Hepatocyte (in vitro differentiated cells): Measurements from ENCODE around the gene IREB2. TPM values are rescaled to one million over a fixed set of nuclear protein-coding genes. Genes with fewer than 3 reads are reported as not detected.

ENCODE experiments used
- DNase-seq: peaks from one replicate; pipeline ENCODE4 v3.0.0-alpha.2; 2016; ENCODE audit warnings: low spot score
- H2AFZ ChIP-seq: fragments of 200-600 bp; sonication (generic); 2 replicates; pipeline ENCODE4 v1.6.0; 2016; ENCODE audit warnings: antibody characterized with exemption, mild to moderate bottlenecking
- H3K27ac ChIP-seq: fragments of 200-600 bp; sonication (generic); 2 replicates; pipeline ENCODE4 v1.5.1; 2016; ENCODE audit warnings: mild to moderate bottlenecking
- H3K27me3 ChIP-seq: fragments of 200-600 bp; sonication (generic); 2 replicates; pipeline ENCODE4 v1.6.1; 2016
- H3K36me3 ChIP-seq: fragments of 200-600 bp; sonication (generic); replicated peaks from 2 replicates; pipeline ENCODE4 v1.5.1; 2016; ENCODE audit warnings: low read depth; ENCODE audit not compliant: insufficient read depth
- H3K4me1 ChIP-seq: fragments of 200-600 bp; sonication (generic); 2 replicates; pipeline ENCODE4 v1.5.1; 2016; ENCODE audit warnings: mild to moderate bottlenecking, moderate library complexity; ENCODE audit not compliant: insufficient read depth
- H3K4me2 ChIP-seq: fragments of 200-600 bp; sonication (generic); 2 replicates; pipeline ENCODE4 v1.6.0; 2016
- H3K4me3 ChIP-seq: fragments of 200-600 bp; sonication (generic); 2 replicates; pipeline ENCODE4 v1.5.1; 2016; ENCODE audit warnings: mild to moderate bottlenecking
- H3K79me2 ChIP-seq: fragments of 200-600 bp; sonication (generic); 2 replicates; pipeline ENCODE4 v1.6.0; 2017; ENCODE audit warnings: mild to moderate bottlenecking
- H3K9me2 ChIP-seq: fragments of 200-600 bp; sonication (generic); replicated peaks from 2 replicates; pipeline ENCODE4 v1.6.0; 2017; ENCODE audit warnings: mild to moderate bottlenecking; ENCODE audit not compliant: insufficient read depth
- H3K9me3 ChIP-seq: fragments of 200-600 bp; sonication (generic); 2 replicates; pipeline ENCODE4 v1.5.1; 2016; ENCODE audit warnings: low read depth, mild to moderate bottlenecking
- H4K20me1 ChIP-seq: fragments of 200-600 bp; sonication (generic); 2 replicates; pipeline ENCODE4 v1.6.0; 2016; ENCODE audit warnings: mild to moderate bottlenecking; ENCODE audit not compliant: insufficient read depth, poor library complexity, severe bottlenecking
- EZH2 ChIP-seq: fragments of 200-600 bp; sonication (generic); IDR thresholded peaks from 2 replicates; pipeline ENCODE4 v1.6.1; 2016; ENCODE audit warnings: antibody characterized with exemption, mild to moderate bottlenecking, borderline replicate concordance
- EZH2phosphoT487 ChIP-seq: fragments of 200-600 bp; sonication (generic); IDR thresholded peaks from one replicate; pipeline ENCODE4 v1.6.1; 2018; ENCODE audit warnings: antibody characterized with exemption, mild to moderate bottlenecking, low read depth, moderate library complexity; ENCODE audit not compliant: unreplicated experiment, severe bottlenecking
- WGBS: methylation state at CpG from one replicate; pipeline ENCODE4 v1.1.6; 2016; ENCODE audit warnings: low lambda C conversion rate; ENCODE audit errors: missing lambda C conversion rate; 5-methylcytosine and 5-hydroxymethylcytosine counted together
- polyA plus RNA-seq: library from polyadenylated mRNA; unstranded; fragments of >200 nt; fragmentation: Nextera tagmentation; extraction: Ambion mirVana; gene quantifications from 2 replicates; pipeline ENCODE4 v1.2.1, GENCODE V29; 2016
- total RNA-seq: library from RNA; depleted of rRNA; stranded (reverse); fragments of >200 nt; gene quantifications from 2 replicates; pipeline ENCODE4 v1.2.3, GENCODE V29; 2014
- TF ChIP-seq, protein P1 (sequence below): fragments of 200-600 bp; sonication (generic); IDR thresholded peaks from 2 replicates; pipeline ENCODE4 v1.5.1; 2016; ENCODE audit warnings: antibody characterized with exemption, mild to moderate bottlenecking; ENCODE audit not compliant: poor library complexity

The IREB2 gene
- total and polyA plus RNA-seq, 2 experiments from 2014 or later: 20.4 to 54.0 TPM

DNA sequence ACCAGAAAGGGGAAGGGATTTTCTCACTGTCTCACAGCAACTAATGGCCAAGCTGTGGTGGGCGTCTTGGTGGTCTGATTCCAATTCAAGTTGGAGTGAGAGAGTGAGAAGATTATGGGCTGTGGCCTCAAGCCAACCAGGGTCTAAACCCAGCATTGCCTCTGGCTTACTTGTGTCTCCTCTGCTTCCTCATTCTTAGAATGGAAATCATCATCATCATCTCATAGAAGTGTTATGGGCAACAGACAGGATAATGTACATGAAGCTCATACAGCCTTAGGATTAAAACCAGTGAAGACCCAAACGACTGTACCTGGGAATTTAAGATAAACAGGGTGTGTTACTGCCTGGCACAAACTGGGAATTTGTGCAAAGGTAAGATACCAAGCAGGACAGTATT lies 29.1 kb upstream of the IREB2 start:
- no peak for TF ChIP-seq EZH2phosphoT487
- no peak for TF ChIP-seq EZH2
- TF ChIP-seq, protein P1, sequence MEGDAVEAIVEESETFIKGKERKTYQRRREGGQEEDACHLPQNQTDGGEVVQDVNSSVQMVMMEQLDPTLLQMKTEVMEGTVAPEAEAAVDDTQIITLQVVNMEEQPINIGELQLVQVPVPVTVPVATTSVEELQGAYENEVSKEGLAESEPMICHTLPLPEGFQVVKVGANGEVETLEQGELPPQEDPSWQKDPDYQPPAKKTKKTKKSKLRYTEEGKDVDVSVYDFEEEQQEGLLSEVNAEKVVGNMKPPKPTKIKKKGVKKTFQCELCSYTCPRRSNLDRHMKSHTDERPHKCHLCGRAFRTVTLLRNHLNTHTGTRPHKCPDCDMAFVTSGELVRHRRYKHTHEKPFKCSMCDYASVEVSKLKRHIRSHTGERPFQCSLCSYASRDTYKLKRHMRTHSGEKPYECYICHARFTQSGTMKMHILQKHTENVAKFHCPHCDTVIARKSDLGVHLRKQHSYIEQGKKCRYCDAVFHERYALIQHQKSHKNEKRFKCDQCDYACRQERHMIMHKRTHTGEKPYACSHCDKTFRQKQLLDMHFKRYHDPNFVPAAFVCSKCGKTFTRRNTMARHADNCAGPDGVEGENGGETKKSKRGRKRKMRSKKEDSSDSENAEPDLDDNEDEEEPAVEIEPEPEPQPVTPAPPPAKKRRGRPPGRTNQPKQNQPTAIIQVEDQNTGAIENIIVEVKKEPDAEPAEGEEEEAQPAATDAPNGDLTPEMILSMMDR: no peak
- Histone ChIP-seq H3K36me3 (no peaks in the 10 kb centered on the region), H3K9me2 (no peaks in the 10 kb centered on the region), H3K4me1 (peaks cover 8% of the 10 kb centered on the region), H3K27ac (peak overlapping the region; percentile 63), H3K79me2 (no peaks in the 10 kb centered on the region), H3K4me3 (no peak overlapping the region), H3K4me2 (no peak overlapping the region), H2AFZ (no peak overlapping the region), H3K9me3 (no peaks in the 10 kb centered on the region), H3K27me3 (no peaks in the 10 kb centered on the region), H4K20me1 (no peaks in the 10 kb centered on the region)
- DNase-seq: no peak
- 43% methylated on average over 2 of the region's 2 CpGs for WGBS

DNA sequence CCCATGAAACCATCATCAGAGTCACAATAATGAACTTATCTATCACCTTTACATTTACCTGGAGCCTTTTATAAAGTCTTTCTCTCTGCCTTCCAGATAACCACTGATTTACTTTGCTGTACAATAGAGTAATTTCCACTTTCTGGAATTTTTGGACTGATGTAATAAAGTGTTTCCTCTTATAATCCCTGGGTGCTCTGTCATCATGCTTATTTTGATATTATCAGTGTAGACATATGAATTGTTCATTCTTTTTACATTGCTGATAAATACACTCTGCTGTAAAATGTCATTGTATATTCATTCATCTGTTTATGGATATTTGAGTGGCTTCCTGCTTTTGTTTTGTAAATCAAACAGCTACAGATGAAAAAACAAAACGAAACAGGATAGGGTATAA lies 27.0 kb upstream of the IREB2 start:
- no peaks in the 10 kb centered on the region for H3K36me3 ChIP-seq
- no peak overlapping the region for H3K27ac ChIP-seq
- H4K20me1 ChIP-seq: no peaks in the 10 kb centered on the region
- H3K9me3 ChIP-seq: no peaks in the 10 kb centered on the region
- no peak overlapping the region for H3K4me3 ChIP-seq
- H2AFZ ChIP-seq: no peak overlapping the region
- TF ChIP-seq EZH2phosphoT487 (no peak), EZH2 (no peak)
- TF ChIP-seq, protein P1: no peak
- WGBS: 43% methylated on average over 1 of the region's 1 CpG
- H3K9me2 ChIP-seq: no peaks in the 10 kb centered on the region
- peaks cover 8% of the 10 kb centered on the region for H3K4me1 ChIP-seq
- H3K27me3 ChIP-seq: no peaks in the 10 kb centered on the region
- H3K4me2 ChIP-seq: no peak overlapping the region
- no peak for DNase-seq
- no peaks in the 10 kb centered on the region for H3K79me2 ChIP-seq

DNA sequence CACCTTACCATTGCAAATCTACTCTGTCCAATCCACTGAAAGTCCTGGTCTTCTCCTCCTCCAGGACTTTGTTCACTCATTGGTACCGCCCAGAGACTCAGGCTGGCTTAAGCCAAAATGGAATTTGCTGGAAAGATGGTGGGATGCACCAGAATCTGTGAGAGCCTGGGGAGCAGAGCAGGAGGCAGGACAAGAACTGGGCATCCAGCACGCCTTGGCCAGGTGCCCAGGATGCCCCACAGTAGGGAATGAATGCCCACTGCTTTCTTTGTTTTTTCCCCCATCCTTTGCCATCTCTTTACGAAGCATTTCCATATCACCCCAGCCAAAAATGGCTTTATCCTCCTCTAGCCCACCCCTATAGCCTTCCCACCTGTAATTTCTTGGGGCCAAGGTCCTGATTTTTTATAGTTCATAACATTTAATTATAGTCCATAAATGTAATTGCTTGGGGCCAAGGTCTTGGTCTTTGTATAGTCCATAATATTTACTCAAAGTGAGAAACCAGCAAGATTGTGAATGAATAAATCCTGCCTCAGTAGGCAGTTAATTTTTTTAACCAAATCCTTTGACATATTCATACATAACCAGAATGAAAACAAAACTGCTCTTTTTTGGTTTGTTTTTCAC lies 23.3 kb upstream of the IREB2 start:
- H2AFZ ChIP-seq: no peak overlapping the region
- no peaks in the 10 kb centered on the region for H4K20me1 ChIP-seq
- H3K4me2 ChIP-seq: no peak overlapping the region
- H3K9me3 ChIP-seq: no peaks in the 10 kb centered on the region
- 86% methylated on average over 3 of the region's 3 CpGs for WGBS
- peaks cover 13% of the 10 kb centered on the region for H3K4me1 ChIP-seq
- no peaks in the 10 kb centered on the region for H3K36me3 ChIP-seq
- H3K79me2 ChIP-seq: no peaks in the 10 kb centered on the region
- TF ChIP-seq, protein P1: no peak
- TF ChIP-seq EZH2: no peak
- no peak for TF ChIP-seq EZH2phosphoT487
- no peak for DNase-seq
- H3K27ac ChIP-seq: peak overlapping the region; percentile 0
- no peaks in the 10 kb centered on the region for H3K27me3 ChIP-seq
- H3K4me3 ChIP-seq: no peak overlapping the region
- no peaks in the 10 kb centered on the region for H3K9me2 ChIP-seq

DNA sequence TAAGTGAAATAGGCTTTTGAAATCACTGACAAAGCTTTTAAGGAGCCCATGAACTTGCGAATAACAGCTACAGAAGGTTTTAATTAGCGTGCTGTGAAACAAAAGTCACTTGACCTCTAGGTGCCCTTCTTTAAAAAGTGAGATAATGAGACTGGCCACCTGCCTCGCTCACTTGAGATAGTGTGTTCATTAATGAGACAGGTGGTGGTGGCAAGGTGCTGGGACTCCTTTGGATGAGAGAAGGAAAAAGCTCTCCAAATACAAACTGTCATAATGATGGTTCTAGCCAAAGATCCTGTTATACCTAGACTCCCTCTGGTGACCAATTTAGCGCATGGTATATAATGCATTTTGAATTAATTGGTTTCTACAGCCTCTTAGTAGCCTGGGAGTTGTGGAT lies 22.7 kb upstream of the IREB2 start:
- Histone ChIP-seq H3K79me2 (no peaks in the 10 kb centered on the region), H3K27ac (no peak overlapping the region), H3K4me2 (no peak overlapping the region), H3K4me3 (no peak overlapping the region), H3K9me2 (no peaks in the 10 kb centered on the region), H2AFZ (no peak overlapping the region), H3K9me3 (no peaks in the 10 kb centered on the region), H4K20me1 (no peaks in the 10 kb centered on the region), H3K36me3 (no peaks in the 10 kb centered on the region), H3K4me1 (peaks cover 13% of the 10 kb centered on the region), H3K27me3 (no peaks in the 10 kb centered on the region)
- TF ChIP-seq, protein P1: peak; percentile 57
- TF ChIP-seq EZH2: no peak
- peak; percentile 57 for DNase-seq
- 51% methylated on average over 4 of the region's 4 CpGs for WGBS
